ENCODE results near the gene UTP4.
"Not testable (repeated sequence)": the region's sequence is repeated elsewhere in the genome, so short reads cannot be mapped to it uniquely, and the experiment has no call there.

Gene UTP4

GRCh38 chr16:69110406-69110805 is 22.0 kb upstream of the UTP4 start:
- DNase-seq (ENCODE audit: low spot score) = peak; percentile 65

DNA sequence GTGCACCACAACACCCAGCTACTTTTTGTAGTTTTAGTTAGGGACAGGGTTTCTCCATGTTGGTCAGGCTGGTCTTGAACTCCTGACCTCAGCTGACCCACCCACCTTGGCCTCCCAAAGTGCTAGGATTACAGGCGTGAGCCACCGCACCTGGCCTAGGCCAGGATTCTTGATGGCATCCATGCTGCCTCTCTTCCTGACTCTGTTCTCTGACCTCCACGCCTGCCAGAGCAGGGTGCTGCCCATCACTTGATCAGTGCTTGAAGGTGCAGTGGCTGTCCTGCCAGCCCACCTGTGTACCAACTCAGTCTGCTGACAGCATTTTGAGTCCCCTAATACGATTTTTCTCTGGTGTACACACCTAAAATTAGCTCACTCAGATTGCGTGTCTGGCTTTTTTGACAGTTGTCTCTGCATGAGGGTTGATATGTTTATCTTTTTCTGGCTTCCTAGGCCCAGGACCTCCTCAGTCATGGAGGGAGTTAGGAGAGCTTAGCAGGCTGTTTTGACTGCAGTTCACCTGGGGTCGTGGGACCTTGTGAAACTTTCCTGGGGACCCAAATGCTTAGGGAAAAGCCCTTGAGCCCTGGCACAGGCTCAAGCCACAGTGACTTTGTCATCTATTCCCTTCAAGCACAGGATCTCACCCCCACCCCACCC is 21.1 kb upstream of the UTP4 start:
- no peak for DNase-seq (ENCODE audit: low spot score)

GRCh38 chr16:69111876-69112230 is 20.6 kb upstream of the UTP4 start:
- no peak for DNase-seq (ENCODE audit: low spot score)

DNA sequence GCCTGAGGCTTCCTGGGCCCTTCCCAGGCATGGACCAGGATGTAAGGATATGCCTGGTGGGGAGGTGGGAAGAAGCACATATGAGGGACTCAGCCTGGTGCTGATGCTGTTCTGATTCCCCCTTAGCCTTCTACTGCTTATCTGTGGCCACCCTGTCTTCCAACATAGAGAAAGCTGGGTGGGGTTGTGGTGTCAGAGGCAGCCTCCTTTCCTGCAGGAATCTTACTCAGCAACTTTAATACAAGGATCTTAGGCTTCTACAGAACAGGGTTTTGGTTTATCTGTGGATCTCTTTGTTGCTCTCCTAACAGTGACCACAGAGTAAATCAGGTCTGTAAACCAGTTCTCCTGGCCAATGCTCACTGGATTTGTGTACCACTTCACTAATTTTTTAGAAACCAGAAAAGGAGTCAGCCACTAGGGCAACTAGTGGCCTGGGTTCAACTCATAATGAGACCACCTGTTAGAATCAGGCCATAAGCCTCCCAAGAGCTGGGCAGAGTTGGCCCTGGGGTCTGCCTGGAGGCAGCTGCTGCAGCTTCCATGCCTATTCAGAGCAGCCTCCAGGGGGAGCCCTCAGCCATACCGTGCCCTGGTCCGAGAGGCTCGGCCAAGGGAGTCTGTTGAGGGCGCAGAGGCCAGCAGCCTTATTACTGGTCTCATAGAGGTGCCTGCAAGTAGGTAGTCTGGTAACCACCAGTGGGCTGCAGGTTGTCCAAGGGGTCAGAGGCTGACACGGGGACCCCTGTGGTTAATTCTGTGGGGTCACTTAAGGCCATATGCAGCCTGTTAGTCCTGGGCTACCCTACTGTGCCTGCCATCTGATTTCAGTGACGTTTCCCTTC is 19.9 kb upstream of the UTP4 start:
- peak; percentile 81 for DNase-seq (ENCODE audit: low spot score)

- DNase-seq (ENCODE audit: low spot score) = no peak
Observed at GRCh38 chr16:69113216-69113615, 19.2 kb upstream of the UTP4 start.

- no peak for DNase-seq (ENCODE audit: low spot score)
Observed at GRCh38 chr16:69114346-69114975, 18.0 kb upstream of the UTP4 start.

DNA sequence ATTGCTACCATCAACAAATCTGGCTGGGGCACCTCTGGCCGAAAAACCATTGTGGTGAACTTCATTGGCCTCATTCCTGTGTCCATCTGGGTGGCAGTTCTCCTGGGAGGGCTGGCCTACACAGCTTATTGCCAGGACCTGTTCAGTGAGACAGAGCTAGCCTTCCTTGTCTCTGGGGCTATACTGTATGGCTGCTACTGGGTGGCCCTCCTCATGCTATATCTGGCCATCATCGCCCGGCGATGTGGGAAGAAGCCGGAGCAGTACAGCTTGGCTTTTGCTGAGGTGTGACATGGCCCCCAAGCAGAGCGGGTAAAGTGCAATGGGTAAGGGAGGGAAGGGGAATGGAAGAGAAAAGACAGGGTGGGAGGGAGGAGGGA is 17.5 kb upstream of the UTP4 start:
- DNase-seq (ENCODE audit: low spot score) = no peak

GRCh38 chr16:69115361-69115760 is 17.1 kb upstream of the UTP4 start:
- DNase-seq (ENCODE audit: low spot score) = no peak

- DNase-seq (ENCODE audit: low spot score) = no peak
Observed at GRCh38 chr16:69115837-69116236, 16.6 kb upstream of the UTP4 start.

- no peak for DNase-seq (ENCODE audit: low spot score)
Observed at GRCh38 chr16:69116256-69116875, 16.1 kb upstream of the UTP4 start.

- no peak for DNase-seq (ENCODE audit: low spot score)
Observed at GRCh38 chr16:69116906-69117305, 15.5 kb upstream of the UTP4 start.

DNA sequence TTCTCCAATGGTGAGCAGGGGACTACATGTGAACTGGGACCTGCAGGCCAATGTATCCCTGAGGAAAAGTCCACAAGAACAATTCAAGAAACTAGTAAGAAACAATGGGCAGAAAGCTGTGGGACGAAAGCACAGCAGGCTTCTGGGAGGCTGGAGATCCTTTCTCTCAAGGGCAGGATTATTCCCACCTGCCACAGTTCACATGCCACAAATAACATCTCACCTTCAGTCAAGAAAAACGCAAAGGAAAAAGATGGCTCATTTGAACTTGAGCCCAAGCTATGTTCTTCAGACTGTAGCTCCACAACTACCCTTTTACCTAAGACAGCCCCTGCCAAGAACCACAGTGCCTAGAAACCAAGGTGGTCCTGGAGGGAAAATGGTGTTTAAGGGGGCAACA is 14.0 kb upstream of the UTP4 start:
- DNase-seq (ENCODE audit: low spot score) = no peak

- DNase-seq (ENCODE audit: low spot score) = no peak
Observed at GRCh38 chr16:69118994-69119393, 13.5 kb upstream of the UTP4 start.

DNA sequence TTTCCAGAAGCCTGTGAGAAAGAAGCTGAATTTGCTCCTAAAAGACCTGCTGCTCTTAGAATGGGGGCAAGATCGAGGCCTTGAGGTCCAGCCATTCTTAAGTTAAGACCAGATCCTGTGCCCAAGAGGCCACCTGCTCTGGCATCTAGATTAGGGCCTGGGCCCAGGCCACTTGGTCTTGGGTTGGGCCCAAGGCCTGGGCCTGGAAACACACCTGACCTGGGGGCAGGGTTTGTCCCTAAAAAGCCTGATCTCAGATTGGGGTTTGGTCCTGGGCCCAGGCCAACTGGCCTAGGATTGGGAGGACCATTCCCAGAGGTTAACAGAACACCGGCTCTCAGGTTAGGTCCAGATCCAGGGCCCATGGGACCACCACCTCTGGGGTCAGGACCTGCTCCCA is 12.9 kb upstream of the UTP4 start:
- no peak for DNase-seq (ENCODE audit: low spot score)

DNA sequence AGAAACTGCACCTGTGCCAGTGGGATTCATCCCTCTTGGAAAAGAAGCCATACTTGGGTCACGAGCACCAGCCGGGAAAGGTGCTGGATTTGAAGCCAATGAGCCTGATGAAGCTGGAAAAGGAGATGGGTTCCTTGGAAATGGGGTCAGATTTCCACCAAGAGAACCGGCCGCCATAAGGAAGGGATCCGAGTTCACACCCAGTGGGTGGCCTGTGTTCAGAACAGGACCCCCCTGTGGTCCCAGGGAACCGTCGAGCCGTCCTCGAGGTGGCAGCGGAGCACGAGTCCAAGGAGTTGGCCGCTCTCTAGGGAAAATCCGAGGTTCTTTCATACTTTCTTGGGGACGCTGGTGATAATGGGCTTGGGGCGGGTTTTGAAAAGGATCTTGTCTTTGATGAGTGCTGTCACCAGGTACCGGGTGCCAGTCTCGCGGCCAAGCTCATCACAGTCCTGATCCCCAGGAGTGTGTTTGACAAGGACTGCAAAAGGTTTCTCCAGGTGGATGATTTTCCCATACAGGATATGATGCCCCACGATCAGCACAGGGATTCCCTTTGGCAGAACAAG is 12.3 kb upstream of the UTP4 start:
- no peak for DNase-seq (ENCODE audit: low spot score)

DNA sequence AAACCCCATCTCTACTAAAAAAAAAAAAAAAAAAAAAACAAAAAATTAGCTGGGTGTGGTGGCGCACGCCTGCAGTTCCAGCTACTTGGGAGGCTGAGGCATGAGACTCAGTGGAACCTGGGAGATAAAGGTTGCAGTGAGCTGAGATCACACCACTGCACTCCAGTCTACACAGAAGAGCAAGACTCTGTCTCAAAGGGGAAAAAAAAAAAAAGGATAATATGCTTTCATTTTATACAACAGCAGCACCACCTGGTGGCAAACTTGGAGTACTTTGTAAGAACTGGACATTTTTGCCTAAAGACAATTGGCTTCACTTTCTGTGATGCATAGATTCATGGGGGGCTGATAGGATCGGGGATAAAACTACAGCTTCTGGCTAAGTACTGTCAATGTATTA is 8.5 kb upstream of the UTP4 start:
- DNase-seq (ENCODE audit: low spot score) = no peak

- DNase-seq (ENCODE audit: low spot score) = not testable (repeated sequence)
Observed at GRCh38 chr16:69124406-69124805, 8.0 kb upstream of the UTP4 start.

DNA sequence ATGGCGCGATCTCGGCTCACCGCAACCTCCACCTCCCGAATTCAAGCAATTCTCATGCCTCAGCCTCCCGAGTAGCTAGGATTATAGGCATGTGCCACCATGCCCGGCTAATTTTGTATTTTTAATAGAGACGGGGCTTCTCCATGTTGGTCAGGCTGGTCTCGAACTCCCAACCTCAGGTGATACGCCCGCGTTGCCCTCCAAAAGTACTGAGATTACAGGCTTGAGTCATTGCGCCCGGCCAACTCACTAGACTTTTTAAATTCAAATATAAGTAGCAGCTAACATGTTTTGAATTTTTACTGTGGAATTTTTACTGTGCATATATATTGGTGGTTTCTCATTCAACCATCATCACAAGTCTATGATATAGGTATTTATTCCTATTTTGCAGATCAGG is 7.5 kb upstream of the UTP4 start:
- not testable (repeated sequence) for DNase-seq (ENCODE audit: low spot score)

GRCh38 chr16:69126221-69126620 is 6.2 kb upstream of the UTP4 start:
- no peak for DNase-seq (ENCODE audit: low spot score)

GRCh38 chr16:69126801-69127200 is 5.6 kb upstream of the UTP4 start:
- not testable (repeated sequence) for DNase-seq (ENCODE audit: low spot score)

DNA sequence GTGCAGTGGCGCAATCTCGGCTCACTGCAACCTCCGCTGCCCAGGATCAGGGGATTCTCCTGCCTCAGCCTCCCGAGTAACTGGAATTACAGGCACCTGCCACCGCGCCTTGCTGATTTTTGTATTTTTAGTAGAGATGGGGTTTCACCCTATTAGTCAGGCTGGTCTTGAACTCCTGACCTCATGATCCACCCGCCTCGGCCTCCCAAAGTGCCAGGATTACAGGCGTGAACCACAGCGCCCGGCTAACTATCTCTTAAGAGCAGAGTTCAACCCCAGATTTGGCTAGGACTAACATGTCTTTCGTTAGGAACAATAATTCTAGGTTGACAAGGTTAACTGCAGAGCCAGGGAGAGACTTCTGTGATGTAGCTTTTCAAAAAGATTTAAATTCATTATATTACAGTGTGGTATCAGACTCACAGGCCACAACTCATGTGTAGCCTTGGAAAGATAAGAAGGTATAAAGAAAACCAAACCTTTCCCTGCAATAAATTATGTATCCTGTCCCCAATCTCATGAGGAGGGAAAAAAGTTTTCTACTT is 4.4 kb upstream of the UTP4 start:
- no peak for DNase-seq (ENCODE audit: low spot score)

DNA sequence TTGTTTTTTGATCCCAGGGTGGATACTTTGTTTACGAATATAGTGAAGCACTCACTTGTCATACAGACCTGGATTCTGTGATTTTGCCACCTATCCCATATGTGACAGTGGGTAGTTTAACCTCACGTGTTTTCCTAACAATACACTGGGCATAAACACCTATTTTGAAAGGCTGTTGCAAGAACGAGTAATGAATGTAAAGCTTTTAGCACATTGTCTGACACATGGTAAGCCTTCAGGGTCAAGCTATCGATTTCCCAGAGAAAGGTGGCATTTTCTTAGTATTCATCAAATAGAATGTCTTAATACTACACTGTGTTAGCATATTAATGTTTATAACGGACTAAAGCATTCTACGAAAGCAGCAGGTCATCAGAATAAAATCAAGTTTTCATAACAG is 2.0 kb upstream of the UTP4 start:
- DNase-seq (ENCODE audit: low spot score) = no peak

All from D341Med (cell line).